Ectodermal cell (in vitro differentiated cells): ENCODE data around the gene AIFM1. TPM values are rescaled to one million over a fixed set of nuclear protein-coding genes. Genes with fewer than 3 reads are reported as not detected.

Source experiments
- H3K27ac ChIP-seq: 2 replicates; pipeline ENCODE4 v1.7.0; 2013; ENCODE audit warnings: mild to moderate bottlenecking, low read depth, low read length; ENCODE audit not compliant: insufficient read depth, poor library complexity, severe bottlenecking
- H3K27me3 ChIP-seq: 2 replicates; pipeline ENCODE4 v1.7.0; 2013; ENCODE audit warnings: mild to moderate bottlenecking, low read length; ENCODE audit not compliant: insufficient read depth, control insufficient read depth, poor library complexity, severe bottlenecking
- H3K36me3 ChIP-seq: one replicate; pipeline ENCODE4 v1.7.0; 2013; ENCODE audit warnings: low read length; ENCODE audit not compliant: control insufficient read depth, insufficient read depth
- H3K4me1 ChIP-seq: one replicate; pipeline ENCODE4 v1.7.0; 2013; ENCODE audit warnings: low read length; ENCODE audit not compliant: control insufficient read depth, insufficient read depth
- H3K4me3 ChIP-seq: 2 replicates; pipeline ENCODE4 v1.7.0; 2013; ENCODE audit warnings: low read depth, low read length, control low read depth; ENCODE audit not compliant: insufficient read depth
- H3K9me3 ChIP-seq: 2 replicates; pipeline ENCODE4 v1.7.0; 2013; ENCODE audit warnings: mild to moderate bottlenecking, low read length, moderate library complexity; ENCODE audit not compliant: control insufficient read depth
- WGBS, 2 experiments: methylation state at CpG; one replicate each; pipeline ENCODE4 v1.1.7; 2013; ENCODE audit warnings: missing lambda C conversion rate in 2 of 2; 5-methylcytosine and 5-hydroxymethylcytosine counted together
- polyA plus RNA-seq, 4 experiments: library from polyadenylated mRNA; stranded (reverse); fragments of 50-300 nt; gene quantifications; one replicate each; pipeline ENCODE4 v1.2.3, GENCODE V29; 2013

The AIFM1 gene
- 45.2 TPM for polyA plus RNA-seq (2013, experiment 1 of 4)
- 39.6 TPM for polyA plus RNA-seq (2013, experiment 2 of 4)
- 29.8 TPM for polyA plus RNA-seq (2013, experiment 3 of 4)
- 31.2 TPM for polyA plus RNA-seq (2013, experiment 4 of 4)

- WGBS, 2 experiments: 0 to 1% methylated on average over 48 to 49 of the region's 50 CpGs
- peak within 1 kb of the TSS; percentile 97 for H3K27ac ChIP-seq
- no peaks in the 10 kb centered on the region for H3K36me3 ChIP-seq
- H3K27me3 ChIP-seq: no peaks in the 10 kb centered on the region
- H3K4me3 ChIP-seq: peak within 1 kb of the TSS; percentile 74
- H3K4me1 ChIP-seq: no peaks in the 10 kb centered on the region
- no peaks in the 10 kb centered on the region for H3K9me3 ChIP-seq
These were observed at the start of gene AIFM1 for GRCh38 chrX:130165703-130166502. Gene AIFM1 (minus strand): TSS chrX:130165841. CDS start chrX:130165656, 185 bp downstream.

GRCh38 chrX:130213376-130213775, 47.7 kb upstream of the AIFM1 start:
- Histone ChIP-seq H3K4me1 (no peaks in the 10 kb centered on the region), H3K27me3 (no peaks in the 10 kb centered on the region), H3K36me3 (peaks cover 9% of the 10 kb centered on the region), H3K27ac (no peak overlapping the region), H3K9me3 (no peaks in the 10 kb centered on the region), H3K4me3 (no peak overlapping the region)
- WGBS, 2 experiments: 87 to 98% methylated on average over 2 of the region's 2 CpGs

GRCh38 chrX:130212371-130212770, 46.7 kb upstream of the AIFM1 start:
- WGBS, 2 experiments: 100% methylated on average over 1 of the region's 1 CpG; no CpG with 5 or more reads in 1 of the 2 experiments

GRCh38 chrX:130211415-130212186, 46.0 kb upstream of the AIFM1 start:
- H3K36me3 ChIP-seq: peaks cover 9% of the 10 kb centered on the region
- no peak overlapping the region for H3K4me3 ChIP-seq
- H3K9me3 ChIP-seq: no peaks in the 10 kb centered on the region
- no peak overlapping the region for H3K27ac ChIP-seq
- no peaks in the 10 kb centered on the region for H3K4me1 ChIP-seq
- H3K27me3 ChIP-seq: no peaks in the 10 kb centered on the region
- 90 to 97% methylated on average over 3 of the region's 4 CpGs for WGBS, 2 experiments

More at GRCh38 chrX:130212371-130212770, 46.7 kb upstream of the AIFM1 start:
- H3K27me3 ChIP-seq: no peaks in the 10 kb centered on the region
- no peaks in the 10 kb centered on the region for H3K9me3 ChIP-seq
- H3K36me3 ChIP-seq: peaks cover 9% of the 10 kb centered on the region
- no peak overlapping the region for H3K27ac ChIP-seq
- no peak overlapping the region for H3K4me3 ChIP-seq
- H3K4me1 ChIP-seq: no peaks in the 10 kb centered on the region

GRCh38 chrX:130204647-130205046, 39.0 kb upstream of the AIFM1 start:
- no peaks in the 10 kb centered on the region for H3K27me3 ChIP-seq
- no peaks in the 10 kb centered on the region for H3K4me1 ChIP-seq
- no peak overlapping the region for H3K4me3 ChIP-seq
- WGBS, 2 experiments: 0% methylated on average over 1 of the region's 1 CpG
- H3K9me3 ChIP-seq: no peaks in the 10 kb centered on the region
- no peak overlapping the region for H3K27ac ChIP-seq
- no peaks in the 10 kb centered on the region for H3K36me3 ChIP-seq

- Histone ChIP-seq H3K27ac (no peak overlapping the region), H3K4me3 (no peak overlapping the region), H3K9me3 (no peaks in the 10 kb centered on the region), H3K4me1 (no peaks in the 10 kb centered on the region), H3K36me3 (no peaks in the 10 kb centered on the region), H3K27me3 (no peaks in the 10 kb centered on the region)
- WGBS, 2 experiments: 85 to 88% methylated on average over 5 of the region's 5 CpGs
These were observed 31.8 kb upstream of the AIFM1 start for GRCh38 chrX:130197464-130197863.

- H3K27ac ChIP-seq: no peak overlapping the region
- H3K9me3 ChIP-seq: no peaks in the 10 kb centered on the region
- H3K4me3 ChIP-seq: no peak overlapping the region
- no peaks in the 10 kb centered on the region for H3K27me3 ChIP-seq
- H3K36me3 ChIP-seq: no peaks in the 10 kb centered on the region
- 91 to 96% methylated on average over 4 of the region's 7 CpGs for WGBS, 2 experiments
- no peaks in the 10 kb centered on the region for H3K4me1 ChIP-seq
These were observed 30.8 kb upstream of the AIFM1 start for GRCh38 chrX:130196466-130196865.

GRCh38 chrX:130190801-130191200, 25.2 kb upstream of the AIFM1 start:
- no peaks in the 10 kb centered on the region for H3K9me3 ChIP-seq
- H3K36me3 ChIP-seq: no peaks in the 10 kb centered on the region
- H3K27me3 ChIP-seq: no peaks in the 10 kb centered on the region
- H3K4me1 ChIP-seq: no peaks in the 10 kb centered on the region
- no peak overlapping the region for H3K4me3 ChIP-seq
- H3K27ac ChIP-seq: no peak overlapping the region
- 88 to 97% methylated on average over 4 of the region's 4 CpGs for WGBS, 2 experiments

- whole genome bisulfite sequencing, 2 experiments: 81 to 95% methylated on average over 4 of the region's 4 CpGs
- Histone ChIP-seq H3K27ac (no peak overlapping the region), H3K36me3 (no peaks in the 10 kb centered on the region), H3K9me3 (no peaks in the 10 kb centered on the region), H3K4me1 (no peaks in the 10 kb centered on the region), H3K4me3 (no peak overlapping the region), H3K27me3 (no peaks in the 10 kb centered on the region)
These were observed 21.0 kb upstream of the AIFM1 start for GRCh38 chrX:130186651-130187050.

- Histone ChIP-seq H3K9me3 (no peaks in the 10 kb centered on the region), H3K27ac (no peak overlapping the region), H3K4me3 (no peak overlapping the region), H3K4me1 (no peaks in the 10 kb centered on the region), H3K27me3 (no peaks in the 10 kb centered on the region), H3K36me3 (no peaks in the 10 kb centered on the region)
- 65 to 82% methylated on average over 2 of the region's 2 CpGs for WGBS, 2 experiments
These were observed 19.2 kb upstream of the AIFM1 start for GRCh38 chrX:130184857-130185256.
